Mucosa of stomach (tissue), 1 donor: Measurements from ENCODE around the gene ANAPC13.

Experiments used
- H3K27me3 ChIP-seq: one replicate; pipeline ENCODE4 v1.7.0; 2013; ENCODE audit warnings: mild to moderate bottlenecking, low read length; ENCODE audit not compliant: control insufficient read depth, insufficient read depth
- H3K36me3 ChIP-seq: one replicate; pipeline ENCODE4 v1.7.0; 2013; ENCODE audit warnings: low read length; ENCODE audit not compliant: control insufficient read depth, insufficient read depth
- H3K4me1 ChIP-seq: one replicate; pipeline ENCODE4 v1.7.0; 2013; ENCODE audit warnings: mild to moderate bottlenecking, low read length; ENCODE audit not compliant: control insufficient read depth, insufficient read depth
- H3K4me3 ChIP-seq: one replicate; pipeline ENCODE4 v1.7.0; 2013; ENCODE audit warnings: low read length
- H3K9ac ChIP-seq: one replicate; pipeline ENCODE4 v1.7.0; 2013; ENCODE audit warnings: mild to moderate bottlenecking, low read length, moderate library complexity
- H3K9me3 ChIP-seq: one replicate; pipeline ENCODE4 v1.7.0; 2013; ENCODE audit warnings: mild to moderate bottlenecking, low read length, moderate library complexity; ENCODE audit not compliant: control insufficient read depth
- donor health status: Pancreatic carcinoma.

The ANAPC13 gene

GRCh38 chr3:134462331-134462941 lies 23.3 kb downstream of the ANAPC13 start:
- H3K9me3 ChIP-seq: no peaks in the 10 kb centered on the region
- no peak overlapping the region for H3K4me3 ChIP-seq
- H3K27me3 ChIP-seq: no peaks in the 10 kb centered on the region
- peaks cover 5% of the 10 kb centered on the region for H3K4me1 ChIP-seq
- H3K36me3 ChIP-seq: no peaks in the 10 kb centered on the region
- H3K9ac ChIP-seq: no peak overlapping the region

- Histone ChIP-seq H3K4me3 (no peak overlapping the region), H3K4me1 (peaks cover 5% of the 10 kb centered on the region), H3K9me3 (no peaks in the 10 kb centered on the region), H3K36me3 (no peaks in the 10 kb centered on the region), H3K27me3 (no peaks in the 10 kb centered on the region), H3K9ac (no peak overlapping the region)
These were observed 24.8 kb downstream of the ANAPC13 start for GRCh38 chr3:134460965-134461364.

- no peaks in the 10 kb centered on the region for H3K36me3 ChIP-seq
- H3K4me1 ChIP-seq: peaks cover 5% of the 10 kb centered on the region
- H3K9ac ChIP-seq: no peak overlapping the region
- H3K9me3 ChIP-seq: no peaks in the 10 kb centered on the region
- H3K4me3 ChIP-seq: no peak overlapping the region
- no peaks in the 10 kb centered on the region for H3K27me3 ChIP-seq
These were observed 26.2 kb downstream of the ANAPC13 start for GRCh38 chr3:134459562-134459961.

GRCh38 chr3:134458406-134458945 lies 27.3 kb downstream of the ANAPC13 start:
- H3K4me3 ChIP-seq: no peak overlapping the region
- no peaks in the 10 kb centered on the region for H3K9me3 ChIP-seq
- H3K36me3 ChIP-seq: no peaks in the 10 kb centered on the region
- H3K9ac ChIP-seq: no peak overlapping the region
- H3K27me3 ChIP-seq: no peaks in the 10 kb centered on the region
- peaks cover 5% of the 10 kb centered on the region for H3K4me1 ChIP-seq

- H3K9ac ChIP-seq: no peak overlapping the region
- H3K36me3 ChIP-seq: no peaks in the 10 kb centered on the region
- no peaks in the 10 kb centered on the region for H3K9me3 ChIP-seq
- H3K4me1 ChIP-seq: no peaks in the 10 kb centered on the region
- no peaks in the 10 kb centered on the region for H3K27me3 ChIP-seq
- no peak overlapping the region for H3K4me3 ChIP-seq
These were observed 28.3 kb downstream of the ANAPC13 start for GRCh38 chr3:134457376-134458074.

- no peaks in the 10 kb centered on the region for H3K9me3 ChIP-seq
- H3K27me3 ChIP-seq: no peaks in the 10 kb centered on the region
- H3K9ac ChIP-seq: no peak overlapping the region
- H3K36me3 ChIP-seq: no peaks in the 10 kb centered on the region
- H3K4me3 ChIP-seq: no peak overlapping the region
- no peaks in the 10 kb centered on the region for H3K4me1 ChIP-seq
These were observed 32.2 kb downstream of the ANAPC13 start for GRCh38 chr3:134453631-134454030.

- no peaks in the 10 kb centered on the region for H3K27me3 ChIP-seq
- no peaks in the 10 kb centered on the region for H3K36me3 ChIP-seq
- peaks cover 9% of the 10 kb centered on the region for H3K4me1 ChIP-seq
- H3K9ac ChIP-seq: no peak overlapping the region
- no peak overlapping the region for H3K4me3 ChIP-seq
- no peaks in the 10 kb centered on the region for H3K9me3 ChIP-seq
These were observed 35.8 kb downstream of the ANAPC13 start for GRCh38 chr3:134449951-134450350.

- peaks cover 9% of the 10 kb centered on the region for H3K4me1 ChIP-seq
- H3K9me3 ChIP-seq: no peaks in the 10 kb centered on the region
- no peak overlapping the region for H3K9ac ChIP-seq
- no peaks in the 10 kb centered on the region for H3K27me3 ChIP-seq
- no peaks in the 10 kb centered on the region for H3K36me3 ChIP-seq
- H3K4me3 ChIP-seq: no peak overlapping the region
These were observed 36.5 kb downstream of the ANAPC13 start for GRCh38 chr3:134449277-134449676.

GRCh38 chr3:134448664-134449063 lies 37.1 kb downstream of the ANAPC13 start:
- no peaks in the 10 kb centered on the region for H3K36me3 ChIP-seq
- H3K4me3 ChIP-seq: no peak overlapping the region

GRCh38 chr3:134447351-134447750 lies 38.4 kb downstream of the ANAPC13 start:
- no peaks in the 10 kb centered on the region for H3K27me3 ChIP-seq
- no peak overlapping the region for H3K9ac ChIP-seq
- no peaks in the 10 kb centered on the region for H3K9me3 ChIP-seq
- no peaks in the 10 kb centered on the region for H3K36me3 ChIP-seq
- peaks cover 9% of the 10 kb centered on the region for H3K4me1 ChIP-seq
- H3K4me3 ChIP-seq: no peak overlapping the region

More at GRCh38 chr3:134448664-134449063, 37.1 kb downstream of the ANAPC13 start:
- H3K9ac ChIP-seq: no peak overlapping the region
- H3K9me3 ChIP-seq: no peaks in the 10 kb centered on the region
- no peaks in the 10 kb centered on the region for H3K27me3 ChIP-seq
- H3K4me1 ChIP-seq: peaks cover 9% of the 10 kb centered on the region

GRCh38 chr3:134446800-134447199 lies 39.0 kb downstream of the ANAPC13 start:
- Histone ChIP-seq H3K9ac (no peak overlapping the region), H3K4me1 (peaks cover 9% of the 10 kb centered on the region), H3K9me3 (no peaks in the 10 kb centered on the region), H3K36me3 (no peaks in the 10 kb centered on the region), H3K27me3 (no peaks in the 10 kb centered on the region), H3K4me3 (no peak overlapping the region)

GRCh38 chr3:134445636-134446035 lies 40.1 kb downstream of the ANAPC13 start:
- no peaks in the 10 kb centered on the region for H3K27me3 ChIP-seq
- H3K4me3 ChIP-seq: no peak overlapping the region
- peaks cover 9% of the 10 kb centered on the region for H3K4me1 ChIP-seq
- H3K36me3 ChIP-seq: no peaks in the 10 kb centered on the region
- no peak overlapping the region for H3K9ac ChIP-seq
- H3K9me3 ChIP-seq: no peaks in the 10 kb centered on the region
